Smooth muscle cell of the brain vasculature (primary cell): Measurements from ENCODE around the gene KRTAP20-2.

ENCODE experiments used
- DNase-seq: peaks from one replicate; pipeline ENCODE4 v3.0.0-alpha.2; 2012; ENCODE audit warnings: low read depth, low spot score

Gene KRTAP20-2

GRCh38 chr21:30674312-30674711 lies 39.3 kb downstream of the KRTAP20-2 start:
- no peak for DNase-seq

- no peak for DNase-seq
Observed at GRCh38 chr21:30676737-30677136, 41.7 kb downstream of the KRTAP20-2 start.

GRCh38 chr21:30680586-30680985 lies 45.6 kb downstream of the KRTAP20-2 start:
- DNase-seq = no peak

GRCh38 chr21:30684506-30684905 lies 49.5 kb downstream of the KRTAP20-2 start:
- no peak for DNase-seq
